ENCODE measurements around the gene MRPL58.

Gene MRPL58

DNA sequence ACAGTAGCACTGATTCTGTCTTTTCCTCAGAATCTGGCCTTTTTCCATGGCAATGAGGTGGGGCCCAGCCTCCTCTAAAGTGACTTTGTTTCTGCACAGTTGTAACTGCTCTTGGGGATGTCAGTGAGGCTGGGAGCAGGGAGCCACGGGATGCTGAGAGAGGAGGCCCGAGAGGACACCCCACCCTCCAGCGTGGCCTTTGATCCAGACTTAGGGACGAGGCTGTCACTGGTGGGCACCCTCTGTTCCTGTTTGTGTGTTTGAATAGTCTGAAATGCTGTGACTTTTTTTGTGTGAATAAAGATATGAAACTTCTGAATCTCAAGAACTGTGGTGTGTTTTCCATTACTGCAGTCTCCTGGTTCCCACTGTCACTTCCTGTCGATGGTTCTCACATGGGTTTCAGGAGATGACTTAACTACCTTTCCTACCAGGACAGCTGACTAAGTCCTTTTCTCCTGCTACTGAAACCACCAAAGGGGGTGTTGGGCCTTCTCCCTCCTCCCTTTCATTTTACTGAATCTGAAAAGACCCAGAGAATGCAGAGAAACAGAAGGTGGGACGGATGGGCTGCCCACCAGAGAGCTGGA lies 53.2 kb downstream of the MRPL58 start:
- Histone ChIP-seq H3K27me3 (ENCODE audit: control insufficient read depth in 2 of 2, insufficient read depth in 2 of 2, low read length in 2 of 2) (no peaks in the 10 kb centered on the region), H3K36me3 (ENCODE audit: control insufficient read depth in 2 of 2, insufficient read depth in 2 of 2, low read length in 2 of 2) (peaks cover 20 to 36% of the 10 kb centered on the region in 2 donors), H3K9ac (ENCODE audit: low read depth in 1 of 2, low read length in 2 of 2) (no peak overlapping the region), H3K4me1 (ENCODE audit: control insufficient read depth in 2 of 2, insufficient read depth in 2 of 2, low read length in 2 of 2) (no peaks in the 10 kb centered on the region), H3K27ac (ENCODE audit: low read depth in 2 of 2, low read length in 2 of 2) (no peak overlapping the region), H3K4me3 (ENCODE audit: low read length in 2 of 2) (no peak overlapping the region), H3K9me3 (ENCODE audit: control insufficient read depth in 2 of 2, low read length in 2 of 2) (no peaks in the 10 kb centered on the region)

DNA sequence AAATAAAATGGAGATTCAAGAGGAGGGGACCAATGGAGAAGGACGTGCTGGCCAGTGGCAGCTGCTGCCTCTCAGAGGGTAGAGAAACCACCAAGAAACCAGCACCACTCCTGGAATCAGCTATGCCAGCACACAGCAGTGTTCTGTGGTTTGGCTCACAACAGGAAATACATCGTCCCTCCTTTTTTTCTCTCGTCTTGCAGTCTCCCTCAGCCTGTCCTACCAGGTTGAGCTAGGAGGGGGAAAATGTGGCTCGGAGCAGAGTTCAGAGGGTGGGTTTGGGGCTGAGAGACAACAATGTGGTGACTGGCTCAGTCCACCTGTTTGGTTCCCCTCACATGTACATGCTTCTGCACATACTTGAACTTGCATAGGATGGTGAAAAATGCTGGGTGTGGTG lies 55.4 kb downstream of the MRPL58 start:
- Histone ChIP-seq H3K4me1 (ENCODE audit: control insufficient read depth in 2 of 2, insufficient read depth in 2 of 2, low read length in 2 of 2) (no peaks in the 10 kb centered on the region), H3K9me3 (ENCODE audit: control insufficient read depth in 2 of 2, low read length in 2 of 2) (no peaks in the 10 kb centered on the region), H3K36me3 (ENCODE audit: control insufficient read depth in 2 of 2, insufficient read depth in 2 of 2, low read length in 2 of 2) (peaks cover 11 to 20% of the 10 kb centered on the region in 2 donors), H3K27ac (ENCODE audit: low read depth in 2 of 2, low read length in 2 of 2) (no peak overlapping the region), H3K9ac (ENCODE audit: low read depth in 1 of 2, low read length in 2 of 2) (no peak overlapping the region), H3K4me3 (ENCODE audit: low read length in 2 of 2) (no peak overlapping the region), H3K27me3 (ENCODE audit: control insufficient read depth in 2 of 2, insufficient read depth in 2 of 2, low read length in 2 of 2) (no peaks in the 10 kb centered on the region)

DNA sequence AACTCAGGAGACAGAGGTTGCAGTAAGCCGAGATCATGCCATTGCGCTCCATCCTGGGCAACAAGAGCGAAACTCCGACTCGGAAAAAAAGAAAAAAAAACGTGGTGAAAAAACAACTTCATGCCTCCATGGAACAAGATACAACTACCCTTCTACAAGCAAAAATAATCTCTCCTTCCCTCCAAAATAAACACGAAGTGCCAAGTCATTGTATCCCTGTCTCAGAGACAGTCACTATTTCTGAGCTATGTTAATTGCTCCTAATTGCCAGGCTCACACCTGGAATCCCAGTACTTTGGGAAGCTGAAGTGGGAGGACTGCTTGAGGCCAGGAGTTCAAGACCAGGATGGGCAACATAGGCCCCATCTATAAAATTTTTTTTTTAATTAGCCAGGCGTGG lies 56.3 kb downstream of the MRPL58 start:
- Histone ChIP-seq H3K27ac (ENCODE audit: low read depth in 2 of 2, low read length in 2 of 2) (no peak overlapping the region), H3K27me3 (ENCODE audit: control insufficient read depth in 2 of 2, insufficient read depth in 2 of 2, low read length in 2 of 2) (no peaks in the 10 kb centered on the region), H3K36me3 (ENCODE audit: control insufficient read depth in 2 of 2, insufficient read depth in 2 of 2, low read length in 2 of 2) (peaks cover 3 to 12% of the 10 kb centered on the region in 2 donors), H3K4me3 (ENCODE audit: low read length in 2 of 2) (no peak overlapping the region), H3K9me3 (ENCODE audit: control insufficient read depth in 2 of 2, low read length in 2 of 2) (no peaks in the 10 kb centered on the region), H3K4me1 (ENCODE audit: control insufficient read depth in 2 of 2, insufficient read depth in 2 of 2, low read length in 2 of 2) (peaks cover under 1 to 1% of the 10 kb centered on the region in 2 donors), H3K9ac (ENCODE audit: low read depth in 1 of 2, low read length in 2 of 2) (no peak overlapping the region)

DNA sequence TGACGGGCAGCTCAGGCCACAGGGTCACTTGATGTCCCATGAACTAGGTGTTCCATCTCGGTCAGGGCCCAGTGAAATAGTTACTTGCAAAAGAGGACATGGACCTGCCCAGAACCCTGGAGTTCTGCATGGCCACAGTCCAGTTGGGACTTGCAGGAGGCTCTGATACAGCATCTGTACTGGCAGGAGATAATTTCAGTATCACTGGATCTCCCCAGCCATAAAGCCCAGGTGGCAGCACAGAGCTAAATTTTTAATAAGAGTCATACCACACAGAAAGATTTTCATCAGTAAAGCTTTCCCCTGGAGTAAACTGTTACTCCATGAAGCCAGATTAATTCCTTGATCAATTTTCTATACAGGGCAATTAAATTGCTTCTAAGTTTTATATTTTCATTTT lies 57.3 kb downstream of the MRPL58 start:
- Histone ChIP-seq H3K27me3 (ENCODE audit: control insufficient read depth in 2 of 2, insufficient read depth in 2 of 2, low read length in 2 of 2) (no peaks in the 10 kb centered on the region), H3K9ac (ENCODE audit: low read depth in 1 of 2, low read length in 2 of 2) (no peak overlapping the region), H3K36me3 (ENCODE audit: control insufficient read depth in 2 of 2, insufficient read depth in 2 of 2, low read length in 2 of 2) (peaks cover 0 to 2% of the 10 kb centered on the region in 2 donors), H3K9me3 (ENCODE audit: control insufficient read depth in 2 of 2, low read length in 2 of 2) (no peaks in the 10 kb centered on the region), H3K27ac (ENCODE audit: low read depth in 2 of 2, low read length in 2 of 2) (no peak overlapping the region), H3K4me3 (ENCODE audit: low read length in 2 of 2) (no peak overlapping the region), H3K4me1 (ENCODE audit: control insufficient read depth in 2 of 2, insufficient read depth in 2 of 2, low read length in 2 of 2) (peaks cover 5 to 8% of the 10 kb centered on the region in 2 donors)
